GM19239 (cell line): ENCODE measurements around the gene MST1.
"Not testable (repeated sequence)": the region's sequence is repeated elsewhere in the genome, so short reads cannot be mapped to it uniquely, and the experiment has no call there.

Source experiments
- DNase-seq: peaks from one replicate; pipeline ENCODE4 v3.0.0; 2011; ENCODE audit warnings: low spot score; ENCODE audit not compliant: insufficient read length
- FAIRE-seq: peaks from 2 replicates; lab custom pipeline; 2011; peaks lifted over from hg19 to GRCh38; lab: Jason Lieb, UNC

MST1 gene

GRCh38 chr3:49684453-49684852 lies 4.8 kb downstream of the MST1 start:
- DNase-seq, FAIRE-seq: not testable (repeated sequence)

DNA sequence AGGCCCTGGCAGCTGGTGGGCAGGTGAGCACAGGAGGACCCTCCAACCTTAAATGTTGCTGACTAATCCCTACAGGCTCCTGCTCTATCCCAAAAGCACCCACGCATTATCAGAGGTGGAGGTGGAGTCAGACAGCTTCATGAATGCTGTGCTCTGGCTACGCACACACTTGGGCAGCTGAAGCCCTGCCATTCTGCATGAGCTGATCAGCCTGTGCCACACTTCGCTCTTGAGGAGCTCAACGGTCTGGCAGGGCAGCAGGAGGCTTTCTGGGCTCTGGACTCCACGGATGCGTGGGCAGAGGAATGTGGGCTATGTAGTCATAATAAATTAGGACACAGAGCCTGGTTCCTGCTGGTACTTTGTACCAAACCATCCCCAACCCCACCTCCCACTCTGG lies 6.1 kb downstream of the MST1 start:
- no peak for DNase-seq
- FAIRE-seq, result no peak

- FAIRE-seq, result no peak
Measured at GRCh38 chr3:49681543-49681942, 7.7 kb downstream of the MST1 start.

DNA sequence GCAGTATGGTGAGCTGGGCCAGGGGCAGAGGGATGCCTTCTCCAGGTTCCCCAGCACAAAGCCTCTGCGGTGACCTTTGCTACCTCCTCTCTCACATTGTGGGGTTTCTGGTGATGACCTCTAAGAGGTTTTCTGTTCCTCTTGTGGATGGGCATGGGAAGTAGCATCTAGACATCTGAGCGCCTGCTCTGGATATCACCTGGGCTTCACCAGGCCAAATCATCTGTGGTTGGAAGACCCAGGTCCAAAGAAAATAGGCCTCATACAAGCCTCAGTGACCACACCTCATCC lies 8.1 kb downstream of the MST1 start:
- FAIRE-seq, result no peak
- no peak for DNase-seq

More at GRCh38 chr3:49681543-49681942, 7.7 kb downstream of the MST1 start:
- DNase-seq, result no peak

- DNase-seq, result no peak
- FAIRE-seq, result no peak
Measured at GRCh38 chr3:49680493-49681231, 8.6 kb downstream of the MST1 start.

DNA sequence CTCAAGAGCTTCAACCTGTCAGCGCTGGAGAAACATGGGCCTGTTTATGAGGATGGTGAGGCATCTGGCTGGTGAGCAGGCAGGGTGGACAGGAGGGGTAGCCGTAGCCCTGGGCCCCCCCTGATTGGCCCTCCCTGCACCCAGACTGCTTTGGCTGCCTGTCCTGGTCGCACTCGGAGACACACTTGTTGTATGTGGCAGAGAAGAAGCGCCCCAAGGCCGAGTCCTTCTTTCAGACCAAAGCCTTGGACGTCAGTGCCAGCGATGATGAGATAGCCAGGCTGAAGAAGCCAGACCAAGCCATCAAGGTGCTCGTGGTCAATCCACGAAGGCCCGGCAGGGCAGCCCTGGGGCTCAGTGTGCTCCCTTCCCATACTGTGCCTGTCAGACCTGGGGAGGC lies 13.4 kb downstream of the MST1 start:
- DNase-seq (no peak), FAIRE-seq (no peak)

DNA sequence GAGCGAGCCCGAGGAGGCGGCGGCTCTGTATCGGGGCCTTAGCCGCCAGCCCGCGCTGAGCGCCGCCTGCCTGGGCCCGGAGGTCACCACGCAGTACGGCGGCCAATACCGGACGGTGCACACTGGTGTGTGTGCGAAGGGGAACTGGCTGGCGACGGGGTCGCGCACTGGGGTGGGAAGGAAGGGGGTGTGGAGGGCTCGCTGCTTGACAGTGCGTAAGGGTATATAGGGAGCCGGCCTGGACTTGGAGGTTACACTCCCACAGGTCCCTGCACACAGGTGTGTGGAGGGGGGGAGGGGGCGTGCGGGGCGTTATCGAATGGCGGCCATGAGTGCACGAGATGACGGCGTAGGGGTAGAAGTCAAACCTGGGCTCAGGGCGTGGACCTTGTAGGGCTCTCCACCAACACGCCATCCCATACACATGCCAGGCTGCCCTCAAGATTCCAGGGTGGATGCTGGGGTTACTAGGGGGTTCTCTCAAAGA lies 14.7 kb downstream of the MST1 start:
- no peak for DNase-seq
- peak; percentile 23 for FAIRE-seq

DNA sequence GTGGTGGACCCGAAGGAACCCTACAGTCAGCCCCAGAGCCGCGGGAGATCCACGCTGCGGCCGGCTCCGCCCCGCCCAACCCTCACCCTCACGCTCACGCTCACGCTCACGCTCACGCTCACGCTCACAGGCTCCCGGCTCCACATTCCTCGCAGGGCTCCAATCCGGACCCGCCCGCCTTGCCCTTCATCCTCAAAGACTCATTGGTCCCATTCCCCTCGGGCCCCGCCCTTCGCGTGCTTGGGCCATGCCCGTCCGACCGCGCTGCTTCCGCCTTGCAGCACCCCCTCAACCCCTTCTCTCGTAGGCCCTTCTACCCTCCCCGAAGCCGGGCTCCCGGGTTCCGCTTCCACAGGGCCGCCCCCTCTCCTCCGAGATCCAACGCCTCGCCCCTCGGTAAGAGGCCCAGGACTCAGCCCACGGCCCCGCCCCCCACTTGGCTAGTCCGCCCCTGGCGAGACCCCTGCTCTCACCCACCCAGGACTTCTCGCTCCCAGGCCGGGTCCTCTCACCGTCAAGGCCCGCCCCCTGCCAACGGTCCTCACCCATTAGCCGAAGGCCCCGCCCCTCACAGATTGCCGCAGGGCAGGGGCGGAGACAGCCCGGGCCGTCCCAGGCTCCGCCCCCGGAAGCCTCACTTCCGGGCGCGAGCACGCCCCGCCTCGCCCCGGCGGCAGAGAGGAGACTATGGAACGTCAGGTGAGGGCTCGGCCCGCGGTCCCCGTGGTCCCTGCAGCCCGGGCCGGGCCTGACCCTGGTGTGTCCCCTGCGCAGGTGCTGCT lies 15.4 kb downstream of the MST1 start, which contains the start of gene APEH:
Gene APEH, plus strand, starts transcription at position 637 of the 782 bp plus-strand sequence. Its CDS starts 51 bp downstream, at position 688.
- FAIRE-seq (peak; percentile 98), DNase-seq (peak; percentile 96)

- FAIRE-seq, result peak; percentile 62
- no peak for DNase-seq
Measured at GRCh38 chr3:49673121-49673714, 16.1 kb downstream of the MST1 start.

DNA sequence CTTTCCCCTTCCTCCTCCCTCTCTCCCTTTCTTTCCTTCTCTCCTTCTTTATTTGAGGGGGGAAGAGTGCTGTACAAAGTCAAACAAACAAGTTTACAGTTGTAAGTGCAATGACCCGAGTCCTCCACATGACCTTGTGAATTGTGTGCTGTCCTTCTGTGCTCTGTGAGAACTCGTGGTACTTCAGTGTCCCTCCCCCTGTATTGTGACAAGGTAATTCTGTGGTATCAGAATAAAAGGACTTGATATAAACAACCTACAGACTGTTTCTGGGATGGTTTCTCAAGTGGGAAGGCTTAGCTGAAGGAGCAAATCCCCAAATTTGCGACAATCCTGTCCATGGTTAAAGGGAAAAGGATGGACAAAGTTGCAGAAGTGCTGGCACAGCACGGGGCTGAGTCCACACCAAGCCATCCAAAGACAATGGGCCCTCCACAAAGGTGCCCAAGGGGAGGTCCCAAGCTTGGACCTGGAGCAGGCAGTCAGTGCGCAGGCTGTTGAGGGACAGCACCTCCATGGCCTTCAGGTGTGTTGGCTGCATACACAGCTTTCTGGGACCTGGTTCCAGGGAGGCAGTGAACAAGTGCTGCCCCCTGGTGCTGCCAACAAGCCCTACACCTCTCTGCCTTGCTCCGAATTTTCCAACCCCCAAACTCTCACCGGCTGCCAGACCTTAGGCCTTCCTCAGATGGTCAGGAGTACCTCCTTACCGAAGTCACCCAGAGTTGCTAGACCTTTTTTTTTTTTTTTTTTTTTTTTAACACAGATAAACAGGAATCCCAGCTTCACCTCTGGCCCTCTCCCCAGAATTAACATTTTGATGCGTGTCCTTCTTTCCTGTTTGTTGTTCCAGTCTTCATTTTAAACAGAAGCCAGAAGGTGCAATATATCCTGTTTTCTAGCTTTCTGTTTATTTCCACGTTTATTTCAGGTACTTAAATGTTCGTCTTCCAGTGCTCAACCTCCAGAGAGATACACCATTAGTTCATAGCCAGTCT lies 17.7 kb downstream of the MST1 start:
- peak; percentile 74 for DNase-seq
- peak; percentile 82 for FAIRE-seq

DNA sequence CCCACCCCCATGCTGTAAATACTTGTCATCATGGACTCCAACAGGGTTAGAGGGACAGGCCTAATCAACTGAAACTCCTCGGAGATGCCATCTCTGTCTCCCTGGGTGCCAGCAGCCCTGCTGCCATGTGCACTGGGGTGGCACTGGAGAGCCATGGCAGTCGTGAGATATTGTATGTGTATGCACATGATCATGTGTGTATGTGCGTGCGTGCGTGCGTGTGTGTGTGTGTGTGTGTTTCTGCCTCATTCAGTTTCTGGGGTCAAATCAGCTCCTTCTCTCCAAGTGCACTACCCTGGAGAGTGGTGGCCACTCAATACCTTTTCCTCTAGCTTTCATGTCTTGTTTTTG lies 18.4 kb downstream of the MST1 start:
- DNase-seq (no peak), FAIRE-seq (no peak)

GRCh38 chr3:49669352-49669751 lies 19.9 kb downstream of the MST1 start:
- no peak for DNase-seq
- no peak for FAIRE-seq

GRCh38 chr3:49668861-49669260 lies 20.4 kb downstream of the MST1 start:
- no peak for DNase-seq
- no peak for FAIRE-seq

DNA sequence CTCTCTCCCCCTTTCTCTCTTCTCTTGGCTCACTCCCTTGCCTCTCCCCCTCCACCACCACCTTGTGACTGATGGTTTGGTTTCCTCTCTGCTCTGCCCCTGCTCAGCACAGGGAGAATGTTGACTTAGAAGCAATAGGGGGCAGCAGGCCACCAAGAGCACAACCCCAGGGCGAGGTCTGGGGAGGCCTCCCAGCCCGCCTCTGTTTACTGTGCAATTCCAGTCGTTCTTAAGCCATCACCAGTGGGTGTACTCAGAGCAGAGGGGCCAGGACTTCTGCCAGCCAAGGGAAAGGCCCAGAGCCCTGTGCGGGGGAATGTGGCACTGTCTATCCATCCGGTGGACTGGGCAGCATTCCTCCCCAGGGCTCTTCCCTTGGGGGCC lies 20.9 kb downstream of the MST1 start:
- DNase-seq (no peak), FAIRE-seq (no peak)

- DNase-seq, result no peak
Measured at GRCh38 chr3:49667701-49668413, 21.4 kb downstream of the MST1 start.

GRCh38 chr3:49666592-49666991 lies 22.7 kb downstream of the MST1 start:
- FAIRE-seq, result no peak

More at GRCh38 chr3:49667701-49668413, 21.4 kb downstream of the MST1 start:
- no peak for FAIRE-seq

GRCh38 chr3:49665822-49666519 lies 23.3 kb downstream of the MST1 start:
- no peak for FAIRE-seq
- no peak for DNase-seq

More at GRCh38 chr3:49666592-49666991, 22.7 kb downstream of the MST1 start:
- DNase-seq, result no peak

- FAIRE-seq (no peak), DNase-seq (no peak)
Measured at GRCh38 chr3:49664300-49664699, 25.0 kb downstream of the MST1 start.

GRCh38 chr3:49663831-49664230 lies 25.4 kb downstream of the MST1 start:
- FAIRE-seq (no peak), DNase-seq (no peak)
